UCSD-AML1 (cell line): ENCODE results near the gene TMPRSS4.

Source experiments
- DNase-seq: peaks from one replicate; lab custom pipeline; 2025; ENCODE audit not compliant: unreplicated experiment; lab: John Stamatoyannopoulos, UW

The TMPRSS4 gene

DNA sequence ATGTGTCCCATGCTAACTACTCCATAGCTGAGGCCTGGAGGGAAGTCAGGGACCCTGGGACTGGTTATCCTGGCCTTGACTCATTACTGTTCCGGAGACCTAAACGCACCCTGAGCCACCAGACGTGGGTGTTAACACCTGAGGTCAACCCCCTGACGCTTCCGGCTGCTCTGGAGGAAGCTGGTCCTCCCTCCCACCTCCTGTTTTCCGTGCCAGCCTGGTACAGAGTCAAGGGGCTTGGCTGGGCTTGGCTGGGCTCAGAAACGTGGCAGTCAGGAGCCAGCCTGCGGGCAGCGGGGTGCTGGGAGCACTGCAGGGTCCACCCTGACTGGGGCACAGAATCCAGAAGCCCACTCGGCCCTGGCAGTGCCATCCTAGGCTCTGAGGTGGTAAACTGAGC, 2.6 kb downstream of the TMPRSS4 start:
- peak; percentile 32 for DNase-seq

DNA sequence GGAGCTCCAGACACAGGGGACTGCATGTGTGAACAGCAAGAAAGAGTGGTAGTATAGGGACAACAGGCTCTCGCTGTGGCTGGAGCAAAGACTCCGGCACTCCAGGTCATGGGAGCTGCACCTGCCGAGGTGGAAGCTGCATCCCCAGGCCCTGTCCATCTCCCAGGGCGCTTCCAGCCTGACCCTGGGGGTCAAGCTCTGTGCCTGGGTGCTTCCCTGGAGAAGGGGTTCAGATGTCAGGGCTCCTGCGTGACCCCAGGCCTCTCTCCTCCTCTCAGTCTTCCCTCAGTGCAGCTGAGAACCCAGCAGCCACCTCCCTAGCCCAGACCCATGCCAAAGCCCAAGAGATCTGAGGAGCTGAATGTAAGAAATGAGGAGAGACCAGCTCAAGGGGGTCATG, 3.4 kb downstream of the TMPRSS4 start:
- DNase-seq: no peak

DNA sequence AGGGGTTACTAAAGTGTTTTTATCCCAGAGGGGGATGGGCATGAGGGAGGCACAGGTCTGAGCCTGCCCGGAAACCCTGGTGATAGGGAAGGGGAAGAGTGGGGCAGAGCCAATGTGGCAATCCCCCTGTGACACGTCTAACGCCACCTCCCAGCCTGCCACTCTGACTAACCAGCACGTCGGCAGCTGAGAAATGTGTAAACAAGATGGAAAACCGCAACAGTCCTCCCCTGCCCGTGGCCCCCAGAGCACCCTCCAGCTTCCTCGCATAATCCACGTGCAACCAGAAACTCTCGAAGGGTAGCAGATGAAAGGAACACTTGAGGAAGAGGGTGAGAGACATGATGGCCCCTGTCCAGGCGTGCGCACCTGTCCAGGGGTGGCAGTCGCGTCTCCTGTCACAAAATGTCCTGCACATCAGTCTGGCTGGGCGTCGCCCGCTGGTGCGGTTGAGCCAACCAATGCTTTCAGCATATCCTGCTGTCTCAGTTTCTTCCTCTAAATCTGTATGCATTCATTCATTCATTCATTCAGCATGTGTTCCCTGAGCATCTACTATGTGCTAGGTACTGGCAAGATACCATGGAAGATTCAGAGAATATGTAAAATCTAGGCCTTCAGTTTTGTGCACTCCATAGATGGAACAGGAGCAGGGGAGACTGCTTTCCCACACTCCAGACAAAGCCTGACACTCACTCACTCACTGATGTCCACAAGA, 4.5 kb downstream of the TMPRSS4 start:
- DNase-seq: peak; percentile 29

- DNase-seq: no peak
Observed at GRCh38 chr11:118082880-118083552, 6.1 kb downstream of the TMPRSS4 start.

DNA sequence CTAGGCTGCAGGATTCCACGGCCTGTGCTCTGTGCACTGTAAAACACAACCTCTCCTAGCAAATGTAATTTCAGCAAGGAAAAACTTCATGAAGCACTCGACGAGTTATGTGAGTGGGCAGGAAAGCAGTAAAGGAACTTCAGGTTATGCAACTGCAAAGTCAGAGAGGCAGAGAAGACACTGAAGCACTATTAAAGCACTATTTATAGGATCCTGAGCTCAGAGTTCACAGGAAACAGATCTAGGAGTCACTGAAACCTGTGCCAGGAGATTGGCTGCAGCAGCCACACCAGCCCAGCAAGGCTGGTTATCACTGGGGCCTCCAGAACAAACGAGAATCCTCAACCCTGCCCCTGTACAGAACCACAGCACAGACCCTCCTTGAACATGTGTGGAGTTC, 7.4 kb downstream of the TMPRSS4 start:
- peak; percentile 58 for DNase-seq

GRCh38 chr11:118084656-118085055, 7.8 kb downstream of the TMPRSS4 start:
- DNase-seq: no peak

- DNase-seq: no peak
Observed at GRCh38 chr11:118086913-118087768, 10.3 kb downstream of the TMPRSS4 start, which contains the start of gene SMIM35. TSS of gene SMIM35 (minus strand) at chr11:118086963. CDS start at chr11:118086757, 206 bp downstream.

- no peak for DNase-seq
Observed at GRCh38 chr11:118087931-118088330, 11.1 kb downstream of the TMPRSS4 start.

DNA sequence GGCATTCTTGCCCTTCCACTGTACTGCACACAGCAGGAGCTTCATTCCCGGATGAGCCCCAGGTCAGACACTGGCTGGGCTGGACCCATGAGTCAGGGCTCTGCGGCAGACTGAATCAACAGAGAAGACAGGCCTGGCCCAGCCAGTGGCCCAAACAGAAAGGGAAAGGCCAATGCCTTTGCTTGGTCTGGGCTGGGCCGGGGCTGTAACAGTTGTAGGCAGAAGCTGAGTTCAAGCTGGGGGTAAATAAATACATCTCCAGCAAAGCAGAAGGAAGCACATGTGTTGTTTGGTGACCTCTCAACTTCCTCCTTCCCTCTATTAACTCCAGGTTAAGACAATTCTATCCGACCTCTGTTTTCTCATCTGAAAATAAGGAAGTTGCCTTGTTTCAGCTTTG, 11.7 kb downstream of the TMPRSS4 start:
- peak; percentile 70 for DNase-seq

GRCh38 chr11:118090545-118091162, 13.8 kb downstream of the TMPRSS4 start:
- DNase-seq: no peak

DNA sequence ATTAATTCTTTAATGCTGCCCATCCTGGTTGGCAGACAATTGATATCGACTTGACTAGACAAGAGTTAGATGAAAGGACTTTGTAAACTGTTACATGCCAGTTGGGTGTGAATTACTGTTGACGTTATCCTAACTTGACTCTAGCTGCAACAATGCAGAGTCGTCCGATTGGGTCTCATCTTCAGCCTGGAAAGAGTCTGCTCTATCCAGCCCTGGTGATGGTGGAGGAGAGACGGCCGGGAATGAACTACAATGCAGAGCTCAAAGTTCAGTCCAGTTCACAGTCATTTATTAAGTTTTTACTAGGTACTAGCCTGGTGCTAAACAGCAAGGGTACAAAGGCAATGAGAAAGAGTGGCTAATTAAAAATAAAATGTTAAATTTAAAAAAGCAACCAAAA, 14.8 kb downstream of the TMPRSS4 start:
- no peak for DNase-seq

GRCh38 chr11:118092907-118093571, 16.2 kb downstream of the TMPRSS4 start:
- no peak for DNase-seq

GRCh38 chr11:118095493-118095892, 18.6 kb downstream of the TMPRSS4 start:
- DNase-seq: no peak

- no peak for DNase-seq
Observed at GRCh38 chr11:118095967-118096367, 19.1 kb downstream of the TMPRSS4 start.

DNA sequence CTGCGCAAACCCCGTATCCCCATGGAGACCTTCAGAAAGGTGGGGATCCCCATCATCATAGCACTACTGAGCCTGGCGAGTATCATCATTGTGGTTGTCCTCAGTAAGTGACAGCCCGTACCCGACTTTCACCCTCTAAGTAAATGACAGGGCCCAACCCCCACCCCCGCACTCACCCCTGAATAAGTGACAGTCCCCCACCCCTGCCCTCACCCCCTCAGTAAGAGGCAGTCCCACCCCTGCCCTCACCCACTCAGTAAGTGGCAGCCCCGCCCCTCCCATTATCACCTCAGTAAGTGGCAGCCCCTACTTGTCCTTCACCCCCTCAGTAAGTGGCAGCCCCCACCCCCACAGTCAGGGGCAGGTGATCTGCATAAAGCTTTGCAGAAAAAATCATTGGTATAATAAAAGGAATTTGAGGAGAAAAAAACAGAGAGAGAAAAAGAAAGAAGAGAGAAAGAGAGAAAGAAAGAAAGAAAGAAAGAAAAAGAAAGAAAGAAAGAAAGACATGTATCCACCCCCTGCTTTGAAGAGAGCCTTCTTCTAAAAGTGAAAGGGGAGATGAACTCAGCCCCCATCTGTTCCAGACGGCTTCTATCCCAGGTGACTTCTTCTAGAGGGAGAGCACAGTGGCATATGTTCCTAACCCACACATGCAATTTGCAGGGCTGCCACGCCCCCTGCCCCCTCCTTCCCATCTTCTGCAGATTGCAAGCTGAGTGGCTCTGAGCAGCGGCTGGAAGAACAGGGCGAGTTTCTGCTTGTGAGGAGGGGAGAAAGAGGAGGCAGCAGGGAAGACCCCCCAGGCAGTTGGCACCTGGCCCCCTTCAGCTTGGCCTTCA, 22.3 kb downstream of the TMPRSS4 start:
- DNase-seq: no peak

- DNase-seq: no peak
Observed at GRCh38 chr11:118099838-118100556, 23.1 kb downstream of the TMPRSS4 start.

DNA sequence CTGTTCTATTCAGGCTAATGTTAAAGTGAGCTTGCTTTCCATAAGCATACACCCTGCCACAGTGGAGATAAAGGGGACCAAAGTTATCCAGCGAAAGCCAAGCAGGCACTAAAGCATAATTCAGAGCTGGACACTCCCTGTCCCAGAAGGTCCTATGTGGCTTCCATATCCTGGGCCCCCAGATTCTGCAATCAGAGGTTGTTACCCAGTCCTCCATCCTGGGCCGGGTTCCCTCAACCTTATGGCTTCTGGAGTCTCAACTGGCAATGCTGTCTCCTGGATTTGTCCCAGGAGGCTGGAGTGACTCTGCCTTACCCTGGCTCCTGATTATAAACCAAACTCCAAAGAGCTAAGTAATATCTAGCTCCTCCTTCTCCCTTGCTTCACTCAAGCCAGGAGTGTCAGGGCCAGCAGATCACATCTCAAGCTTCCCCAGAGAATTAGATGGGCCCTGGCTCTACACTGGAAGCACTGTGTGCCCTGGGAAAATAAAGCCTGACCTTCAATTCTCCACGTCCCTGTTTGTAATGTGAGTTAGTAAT, 23.9 kb downstream of the TMPRSS4 start:
- no peak for DNase-seq

- DNase-seq: no peak
Observed at GRCh38 chr11:118102721-118103261, 25.9 kb downstream of the TMPRSS4 start.

- DNase-seq: no peak
Observed at GRCh38 chr11:118104491-118104890, 27.6 kb downstream of the TMPRSS4 start.
